SK-N-SH (cell line): ENCODE results near the gene BRSK1. TPM values are rescaled to one million over a fixed set of nuclear protein-coding genes. Genes with fewer than 3 reads are reported as not detected.

Experiments
- CTCF ChIA-PET: fragments of 300-600, 350-600 bp; formaldehyde crosslinking; extraction: SDS; loops from one replicate; lab custom pipeline; 2021; lab: Yijun Ruan, JAX
- POLR2A ChIA-PET: fragments of 350-600 bp; sonication (Branson Sonifier 250); formaldehyde crosslinking; extraction: SDS; loops from one replicate; lab custom pipeline; 2020; ENCODE audit warnings: antibody characterized with exemption, inconsistent platforms; lab: Yijun Ruan, JAX
- DNase-seq: peaks from one replicate; pipeline ENCODE4 v3.0.0; 2012
- H2AFZ ChIP-seq: fragments of 200-600 bp; sonication (generic); 2 replicates; pipeline ENCODE4 v1.8.1; 2016; ENCODE audit warnings: antibody characterized with exemption, mild to moderate bottlenecking, low read depth
- H3F3A ChIP-seq: fragments of 200-600 bp; sonication (generic); replicated peaks from 2 replicates; pipeline ENCODE3; 2016; ENCODE audit warnings: antibody characterized with exemption, mild to moderate bottlenecking; ENCODE audit not compliant: insufficient read depth
- H3K27ac ChIP-seq, 2 experiments: fragments of 200-500 bp in 1 of 2; fragments of 200-600 bp in 1 of 2; sonication (Bioruptor generic) in 1 of 2; sonication (generic), shearing (Covaris generic) in 1 of 2; 2 replicates each; pipeline versions ENCODE4 v1.5.1 to v1.6.1; 2014 to 2016; ENCODE audit warnings: low read depth in 2 of 2, inconsistent platforms in 1 of 2, low read length in 1 of 2, mild to moderate bottlenecking in 1 of 2, mixed read lengths in 1 of 2
- H3K27me3 ChIP-seq: fragments of 200-600 bp; sonication (generic), shearing (Covaris generic); 2 replicates; pipeline ENCODE4 v1.6.1; 2016; ENCODE audit warnings: mixed run types; ENCODE audit not compliant: insufficient read depth
- H3K36me3 ChIP-seq, 2 experiments: fragments of 200-500 bp in 1 of 2; fragments of 200-600 bp in 1 of 2; sonication (Bioruptor generic) in 1 of 2; sonication (generic) in 1 of 2; replicated peaks in 1 of 2; 2 replicates each; pipeline versions ENCODE3 to v1.5.1; 2014 to 2016; ENCODE audit warnings: low read length in 1 of 2, mild to moderate bottlenecking in 1 of 2; ENCODE audit not compliant: insufficient read depth in 2 of 2, control insufficient read depth in 1 of 2
- H3K4me1 ChIP-seq, 2 experiments: fragments of 200-500 bp in 1 of 2; fragments of 200-600 bp in 1 of 2; sonication (Bioruptor generic) in 1 of 2; sonication (generic), shearing (Covaris generic) in 1 of 2; 2 replicates each; pipeline versions ENCODE4 v1.5.1 to v1.6.1; 2014 to 2016; ENCODE audit warnings: low read depth in 1 of 2, low read length in 1 of 2, mixed run types in 1 of 2; ENCODE audit not compliant: insufficient read depth in 2 of 2, control insufficient read depth in 1 of 2
- H3K4me2 ChIP-seq: fragments of 200-600 bp; sonication (generic), shearing (Covaris generic); 2 replicates; pipeline ENCODE4 v1.6.1; 2017; ENCODE audit warnings: mixed run types
- H3K4me3 ChIP-seq, 2 experiments: fragments of 200-500 bp in 1 of 2; fragments of 200-600 bp in 1 of 2; sonication (Bioruptor generic) in 1 of 2; sonication (generic), shearing (Covaris generic) in 1 of 2; 2 replicates each; pipeline versions ENCODE4 v1.5.1 to v1.8.1; 2014 to 2016; ENCODE audit warnings: low read depth in 2 of 2, inconsistent platforms in 1 of 2, low read length in 1 of 2, mild to moderate bottlenecking in 1 of 2, mixed read lengths in 1 of 2, moderate library complexity in 1 of 2
- H3K79me2 ChIP-seq: fragments of 200-600 bp; sonication (generic); 2 replicates; pipeline ENCODE4 v1.8.1; 2017; ENCODE audit warnings: mild to moderate bottlenecking; ENCODE audit not compliant: insufficient read depth
- H3K9ac ChIP-seq: fragments of 200-600 bp; sonication (generic); 2 replicates; pipeline ENCODE4 v1.6.1; 2017; ENCODE audit warnings: mixed run types
- H3K9me2 ChIP-seq: fragments of 200-600 bp; sonication (generic); 2 replicates; pipeline ENCODE4 v1.6.1; 2017; ENCODE audit warnings: mixed run types
- H3K9me3 ChIP-seq: fragments of 200-600 bp; sonication (generic); 2 replicates; pipeline ENCODE4 v1.6.1; 2017; ENCODE audit warnings: mixed run types, mild to moderate bottlenecking, moderate library complexity
- H4K20me1 ChIP-seq: fragments of 200-600 bp; sonication (generic); 2 replicates; pipeline ENCODE4 v1.6.1; 2017; ENCODE audit warnings: mild to moderate bottlenecking, mixed run types; ENCODE audit not compliant: insufficient read depth
- CHD2 ChIP-seq: fragments of 150-350 bp; IDR thresholded peaks from 2 replicates; pipeline ENCODE4 v1.6.1; 2018; ENCODE audit warnings: low read length; ENCODE audit not compliant: partially characterized antibody
- ELF1 ChIP-seq: IDR thresholded peaks from 2 replicates; pipeline ENCODE4 v1.4.0; 2012
- FOXJ3 ChIP-seq: sonication (generic); formaldehyde crosslinking; IDR thresholded peaks from 2 replicates; pipeline ENCODE4 v1.5.1; 2020; ENCODE audit warnings: mild to moderate bottlenecking, missing genetic modification reagents
- FOXM1 ChIP-seq: IDR thresholded peaks from 2 replicates; pipeline ENCODE4 v1.4.0; 2012; ENCODE audit warnings: low read depth, mild to moderate bottlenecking
- GABPA ChIP-seq: IDR thresholded peaks from 2 replicates; pipeline ENCODE4 v1.4.0; 2012; ENCODE audit warnings: low read depth, mild to moderate bottlenecking
- IRF3 ChIP-seq: fragments of 150-350 bp; IDR thresholded peaks from 2 replicates; pipeline ENCODE4 v1.6.1; 2016; ENCODE audit warnings: mild to moderate bottlenecking, low read depth, low read length
- JUND ChIP-seq: IDR thresholded peaks from 2 replicates; pipeline ENCODE4 v1.4.0; 2012
- MXI1 ChIP-seq: IDR thresholded peaks from 2 replicates; pipeline ENCODE4 v1.6.1; 2012; ENCODE audit warnings: mild to moderate bottlenecking, low read depth, low read length, improper control_type of control experiment
- PBX3 ChIP-seq: IDR thresholded peaks from 2 replicates; pipeline ENCODE4; 2012
- RAD21 ChIP-seq: IDR thresholded peaks from 2 replicates; pipeline ENCODE4 v1.6.1; 2012; ENCODE audit warnings: mild to moderate bottlenecking, low read length
- RXRA ChIP-seq: IDR thresholded peaks from 2 replicates; pipeline ENCODE4 v1.4.0; 2012; ENCODE audit warnings: low read depth, mild to moderate bottlenecking, borderline replicate concordance
- SMC3 ChIP-seq: IDR thresholded peaks from 2 replicates; pipeline ENCODE4 v1.6.1; 2012; ENCODE audit warnings: low read depth, low read length, improper control_type of control experiment
- TAF1 ChIP-seq: IDR thresholded peaks from 2 replicates; pipeline ENCODE4 v1.6.1; 2012; ENCODE audit warnings: low read depth, mild to moderate bottlenecking, low read length, moderate library complexity, borderline replicate concordance
- TCF12 ChIP-seq: IDR thresholded peaks from 2 replicates; pipeline ENCODE4 v1.4.0; 2012
- TEAD4 ChIP-seq: IDR thresholded peaks from 2 replicates; pipeline ENCODE4 v1.4.0; 2012; ENCODE audit warnings: mild to moderate bottlenecking, borderline replicate concordance; ENCODE audit not compliant: insufficient read depth
- USF1 ChIP-seq: IDR thresholded peaks from 2 replicates; pipeline ENCODE4 v1.4.0; 2012; ENCODE audit warnings: low read depth, borderline replicate concordance
- USF2 ChIP-seq: fragments of 150-350 bp; IDR thresholded peaks from 2 replicates; pipeline ENCODE4 v1.6.1; 2017; ENCODE audit warnings: antibody characterized with exemption, low read length, low read depth, borderline replicate concordance
- YY1 ChIP-seq: IDR thresholded peaks from 2 replicates; pipeline ENCODE4 v1.4.0; 2012; ENCODE audit warnings: low read depth, mild to moderate bottlenecking
- WGBS: methylation state at CpG from one replicate; pipeline ENCODE4 v1.1.6; 2017; ENCODE audit warnings: low lambda C conversion rate; 5-methylcytosine and 5-hydroxymethylcytosine counted together
- polyA plus RNA-seq, 3 experiments: library from polyadenylated mRNA; depleted of rRNA; stranded (reverse); fragments of >200 nt; gene quantifications; 2 replicates each; pipeline ENCODE4 v1.2.3, GENCODE V29; 2012

BRSK1 gene
- polyA plus RNA-seq, 1 of the 3 experiments (the other 2 are of a cell fraction), result 49.7 TPM

GRCh38 chr19:55325172-55325571, 41.4 kb downstream of the BRSK1 start, which contains the start of gene TMEM150B:
TSS of gene TMEM150B (minus strand) at chr19:55325341. CDS start at chr19:55321036, 4,305 bp downstream.
- POLR2A ChIA-PET, result no interaction called here
- TF ChIP-seq MXI1 (no peak), RXRA (no peak), USF1 (no peak), FOXJ3 (CRISPR knock-in tag) (no peak), TCF12 (no peak), TAF1 (no peak), RAD21 (no peak), CHD2 (no peak), PBX3 (no peak), TEAD4 (no peak), JUND (no peak), YY1 (no peak), USF2 (no peak), IRF3 (no peak), ELF1 (no peak), SMC3 (no peak), FOXM1 (no peak), GABPA (no peak)
- 91% methylated on average over 13 of the region's 14 CpGs for WGBS
- H3K27ac ChIP-seq, result no peak within 1 kb of the TSS
- no peak within 1 kb of the TSS for H2AFZ ChIP-seq
- H3K79me2 ChIP-seq, result no peaks in the 10 kb centered on the region
- H3K9me2 ChIP-seq, result no peaks in the 10 kb centered on the region
- CTCF ChIA-PET, result interaction anchor here (3.8 kb wide), 1 partner anchor 23 kb away, joined by 19 read pairs; no protein-coding TSS in a partner anchor
- H3K36me3 ChIP-seq, result no peaks in the 10 kb centered on the region
- no peak within 1 kb of the TSS for H3K9ac ChIP-seq
- H3K4me2 ChIP-seq, result no peak within 1 kb of the TSS
- no peaks in the 10 kb centered on the region for H3K27me3 ChIP-seq
- no peaks in the 10 kb centered on the region for H3K4me1 ChIP-seq
- H3K9me3 ChIP-seq, result no peaks in the 10 kb centered on the region
- peaks cover 8% of the 10 kb centered on the region for H3F3A ChIP-seq
- no peak for DNase-seq
- no peak within 1 kb of the TSS for H3K4me3 ChIP-seq
- no peaks in the 10 kb centered on the region for H4K20me1 ChIP-seq
